ENCODE results near the gene POM121. TPM values are rescaled to one million over a fixed set of nuclear protein-coding genes. Genes with fewer than 3 reads are reported as not detected.

POM121 gene
- total RNA-seq, 1 experiment from 2014 or later: 79.0 TPM

DNA sequence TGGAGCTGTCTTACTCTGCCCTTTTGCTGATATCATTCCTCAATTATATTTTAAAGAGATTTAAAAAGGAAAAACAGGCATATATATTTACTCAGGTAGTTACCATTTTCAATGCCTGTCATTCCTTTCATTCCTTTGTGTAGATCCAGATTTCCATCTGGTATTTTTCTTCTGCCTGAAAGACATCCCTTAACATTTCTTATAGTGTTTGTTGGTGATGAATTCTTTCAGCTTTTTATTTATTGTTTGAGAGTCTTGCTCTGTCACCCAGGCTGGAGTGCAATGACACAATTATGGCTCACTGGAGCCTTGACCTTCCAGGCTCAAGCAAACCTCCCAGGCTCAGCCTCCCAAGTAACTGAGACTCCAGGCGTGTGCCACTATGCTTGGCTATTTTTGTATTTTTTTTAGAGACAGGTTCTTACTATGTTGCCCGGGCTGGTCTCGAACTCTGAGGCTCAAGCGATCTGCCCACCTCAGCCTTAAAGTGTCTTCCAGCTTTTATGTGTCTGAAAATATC, 5.6 kb upstream of the POM121 start:
- H3K18ac ChIP-seq (ENCODE audit: insufficient read length, low read depth, low read length): no peak overlapping the region
- TF ChIP-seq, protein P1, sequence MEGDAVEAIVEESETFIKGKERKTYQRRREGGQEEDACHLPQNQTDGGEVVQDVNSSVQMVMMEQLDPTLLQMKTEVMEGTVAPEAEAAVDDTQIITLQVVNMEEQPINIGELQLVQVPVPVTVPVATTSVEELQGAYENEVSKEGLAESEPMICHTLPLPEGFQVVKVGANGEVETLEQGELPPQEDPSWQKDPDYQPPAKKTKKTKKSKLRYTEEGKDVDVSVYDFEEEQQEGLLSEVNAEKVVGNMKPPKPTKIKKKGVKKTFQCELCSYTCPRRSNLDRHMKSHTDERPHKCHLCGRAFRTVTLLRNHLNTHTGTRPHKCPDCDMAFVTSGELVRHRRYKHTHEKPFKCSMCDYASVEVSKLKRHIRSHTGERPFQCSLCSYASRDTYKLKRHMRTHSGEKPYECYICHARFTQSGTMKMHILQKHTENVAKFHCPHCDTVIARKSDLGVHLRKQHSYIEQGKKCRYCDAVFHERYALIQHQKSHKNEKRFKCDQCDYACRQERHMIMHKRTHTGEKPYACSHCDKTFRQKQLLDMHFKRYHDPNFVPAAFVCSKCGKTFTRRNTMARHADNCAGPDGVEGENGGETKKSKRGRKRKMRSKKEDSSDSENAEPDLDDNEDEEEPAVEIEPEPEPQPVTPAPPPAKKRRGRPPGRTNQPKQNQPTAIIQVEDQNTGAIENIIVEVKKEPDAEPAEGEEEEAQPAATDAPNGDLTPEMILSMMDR (conservative IDR thresholded peaks at IDR 0.05): no peak
- H3T11ph ChIP-seq (ENCODE audit: low read length): no peak overlapping the region
- H3K23ac ChIP-seq (ENCODE audit: insufficient read length, low read depth, low read length): no peak overlapping the region
- no CpG with 5 or more reads among the region's 4 CpGs for WGBS (ENCODE audit: extremely low coverage, insufficient read length, low lambda C conversion rate)
- no peak overlapping the region for H4K91ac ChIP-seq (ENCODE audit: insufficient read length, low read depth, low read length)
- H2BK20ac ChIP-seq (ENCODE audit: low read depth, low read length, poor library complexity, severe bottlenecking): no peak overlapping the region
- H3K4me3 Mint-ChIP-seq: no peak overlapping the region
- no peak overlapping the region for H2BK5ac ChIP-seq (ENCODE audit: insufficient read length, low read length)
- H3K4ac ChIP-seq (ENCODE audit: low read depth, low read length): no peak overlapping the region
- peaks cover 2 to 9% of the 10 kb centered on the region in 2 experiments for H3K4me1 Mint-ChIP-seq
- no peaks in the 10 kb centered on the region for H3K9me3 ChIP-seq (ENCODE audit: control insufficient read depth, low read depth, low read length)
- no peak for DNase-seq
- no peaks in the 10 kb centered on the region for H3K23me2 ChIP-seq (ENCODE audit: insufficient read length, low read depth, low read length, poor library complexity, severe bottlenecking)
- H4K20me1 ChIP-seq (ENCODE audit: control insufficient read depth, insufficient read depth, insufficient read length): no peaks in the 10 kb centered on the region
- no peak overlapping the region for H2BK12ac ChIP-seq (ENCODE audit: insufficient read length, low read depth, low read length)
- no peak overlapping the region for H2AFZ ChIP-seq (ENCODE audit: low read length)
- H4K8ac ChIP-seq (replicated peaks; ENCODE audit: insufficient read length, low read depth, low read length): no peak overlapping the region
- no peaks in the 10 kb centered on the region for H3K9me3 Mint-ChIP-seq
- H3K9ac ChIP-seq (ENCODE audit: extremely low read depth, insufficient read length, low read length): no peak overlapping the region
- H3K4me2 ChIP-seq (ENCODE audit: insufficient read depth, insufficient read length, low read length): no peak overlapping the region
- no peak overlapping the region for H3K14ac ChIP-seq (ENCODE audit: insufficient read depth, low read length)
- H3K27ac Mint-ChIP-seq: peak overlapping the region in 1 of 3 experiments; percentile 78; a peak in 2 of 7 replicates
- no peaks in the 10 kb centered on the region for H3K27me3 ChIP-seq (ENCODE audit: insufficient read depth, low read length)
- H3K4me1 ChIP-seq (ENCODE audit: insufficient read depth, low read length): no peaks in the 10 kb centered on the region; the same call in 1 of the 2 replicates
- H3K36me3 Mint-ChIP-seq (ENCODE audit: insufficient read depth in 1 of 3, low read depth in 3 of 3): peaks cover 4 to 26% (median 9%) of the 10 kb centered on the region in 3 experiments; a peak in 4 of 7 replicates
- no peak overlapping the region for H4K5ac ChIP-seq (ENCODE audit: insufficient read length, low read depth, low read length)
- H3K56ac ChIP-seq (ENCODE audit: insufficient read length, low read depth, low read length): no peak overlapping the region
- no peak overlapping the region for H2BK120ac ChIP-seq (ENCODE audit: low read depth, low read length, poor library complexity, severe bottlenecking)
- no peak overlapping the region for H2BK15ac ChIP-seq (ENCODE audit: low read depth, low read length)
- H3K79me2 ChIP-seq (ENCODE audit: insufficient read depth, low read length): no peaks in the 10 kb centered on the region; the same call in 1 of the 2 replicates
- no peaks in the 10 kb centered on the region for H3K27me3 Mint-ChIP-seq (ENCODE audit: low read depth)
- H3K79me1 ChIP-seq (ENCODE audit: insufficient read depth, low read depth, low read length, poor library complexity, severe bottlenecking): no peaks in the 10 kb centered on the region
- no peak overlapping the region for H3K27ac ChIP-seq (ENCODE audit: insufficient read length, low read depth, low read length)
- no peak overlapping the region for H2AK5ac ChIP-seq (ENCODE audit: insufficient read length, low read length)
